GM12878 (cell line): Measurements from ENCODE around the gene FIBCD1. TPM values are rescaled to one million over a fixed set of nuclear protein-coding genes. Genes with fewer than 3 reads are reported as not detected.

Experiments used
- BCL3 ChIP-seq: IDR thresholded peaks from 2 replicates; pipeline ENCODE4 v1.6.1; 2011; ENCODE audit warnings: borderline replicate concordance, low read depth, mild to moderate bottlenecking, moderate library complexity, low read length; ENCODE audit not compliant: insufficient read depth, poor library complexity, severe bottlenecking
- CREM ChIP-seq: IDR thresholded peaks from 2 replicates; pipeline ENCODE4 v1.6.1; 2014; ENCODE audit warnings: antibody characterized with exemption, low read depth
- CUX1 ChIP-seq: IDR thresholded peaks from 2 replicates; pipeline ENCODE4 v1.6.1; 2012; ENCODE audit warnings: improper control_type of control experiment, low read depth, low read length; ENCODE audit not compliant: insufficient replicate concordance
- E4F1 ChIP-seq: fragments of 450-650 bp; IDR thresholded peaks from 2 replicates; pipeline ENCODE4 v1.6.1; 2018; ENCODE audit warnings: borderline replicate concordance, mild to moderate bottlenecking; ENCODE audit not compliant: partially characterized antibody
- ELK1 ChIP-seq: IDR thresholded peaks from 2 replicates; pipeline ENCODE4 v1.6.1; 2012; ENCODE audit warnings: low read depth, low read length, improper control_type of control experiment
- MXI1 ChIP-seq: fragments of 150-350 bp; IDR thresholded peaks from 2 replicates; pipeline ENCODE4 v1.6.1; 2011; ENCODE audit warnings: low read depth, mild to moderate bottlenecking, inconsistent platforms, low read length, improper control_type of control experiment
- NFYB ChIP-seq: IDR thresholded peaks from 2 replicates; pipeline ENCODE4 v1.6.1; 2011; ENCODE audit warnings: low read depth, mild to moderate bottlenecking, low read length, improper control_type of control experiment, moderate library complexity; ENCODE audit not compliant: insufficient read depth
- PAX8 ChIP-seq: fragments of 450-650 bp; IDR thresholded peaks from 2 replicates; pipeline ENCODE4 v1.6.1; 2017; ENCODE audit warnings: mild to moderate bottlenecking, moderate library complexity
- PML ChIP-seq: IDR thresholded peaks from 2 replicates; pipeline ENCODE4 v1.6.1; 2012; ENCODE audit warnings: low read length, inconsistent platforms
- POLR2AphosphoS2 ChIP-seq: IDR thresholded peaks from 2 replicates; pipeline ENCODE4 v1.6.1; 2011; ENCODE audit warnings: low read depth, mild to moderate bottlenecking, low read length, improper control_type of control experiment, moderate library complexity
- RFX5 ChIP-seq: IDR thresholded peaks from 2 replicates; pipeline ENCODE4 v1.6.1; 2011; ENCODE audit warnings: low read depth, low read length, improper control_type of control experiment
- SMAD5 ChIP-seq: IDR thresholded peaks from 2 replicates; pipeline ENCODE4 v1.6.1; 2016; ENCODE audit warnings: antibody characterized with exemption, low read depth
- SUZ12 ChIP-seq: fragments of 200-600 bp; sonication (generic); IDR thresholded peaks from one replicate; pipeline ENCODE4 v1.6.1; 2018; ENCODE audit warnings: antibody characterized with exemption, mild to moderate bottlenecking; ENCODE audit not compliant: unreplicated experiment
- TAF1 ChIP-seq: IDR thresholded peaks from 2 replicates; pipeline ENCODE4 v1.6.1; 2011; ENCODE audit warnings: mild to moderate bottlenecking, low read depth, low read length, borderline replicate concordance
- YY1 ChIP-seq: IDR thresholded peaks from 2 replicates; pipeline ENCODE4 v1.6.1; 2011; ENCODE audit warnings: low read depth, mild to moderate bottlenecking, low read length
- ZBTB4 ChIP-seq: fragments of 450-650 bp; formaldehyde crosslinking; IDR thresholded peaks from 2 replicates; pipeline ENCODE4 v1.4.0; 2022; ENCODE audit warnings: mild to moderate bottlenecking, moderate library complexity
- ZZZ3 ChIP-seq: IDR thresholded peaks from 2 replicates; pipeline ENCODE4 v1.6.1; 2011; ENCODE audit warnings: low read depth; ENCODE audit not compliant: control insufficient read depth, insufficient read length
- polyA plus RNA-seq, 11 experiments: library from polyadenylated mRNA; depleted of rRNA in 4 of 11; unstranded in 6 of 11; stranded (reverse) in 5 of 11; fragments of >200 nt; fragmentation: Nextera tagmentation in 4 of 11; fragmentation: Illumina TruSeq in 1 of 11; extraction: Ambion mirVana in 4 of 11; extraction: Trizol in 1 of 11; gene quantifications; 1 replicate in 1 of 11; 2 replicates in 10 of 11; pipeline versions ENCODE4 v1.2.1 to v1.2.3, GENCODE V29; 2011 to 2016; ENCODE audit warnings: inconsistent platforms in 2 of 11, missing spikeins in 2 of 11, low read depth in 1 of 11
- total RNA-seq, 4 experiments: library from RNA; depleted of rRNA in 3 of 4; stranded (reverse); fragments of >200 nt in 3 of 4; fragmentation: Illumina TruSeq in 1 of 4; extraction: Trizol in 1 of 4; gene quantifications; 2 replicates each; pipeline versions ENCODE4 v1.2.1 to v1.2.3, GENCODE V29; 2013 to 2021

The FIBCD1 gene
- total and polyA plus RNA-seq, 10 of the 15 experiments (the other 5 are each of a cell fraction or from before 2014, with no cell fraction given): 0.04 to 0.95 (median 0.25) TPM; not detected in 6

- no peak for TF ChIP-seq SMAD5
- no peak for TF ChIP-seq SUZ12
- TF ChIP-seq ZZZ3: no peak
- no peak for TF ChIP-seq PAX8
- no peak for TF ChIP-seq CUX1
- no peak for TF ChIP-seq ELK1
- TF ChIP-seq BCL3: no peak
- no peak for TF ChIP-seq MXI1
- no peak for TF ChIP-seq RFX5
- TF ChIP-seq E4F1: no peak
- TF ChIP-seq NFYB: no peak
- no peak for TF ChIP-seq TAF1
- TF ChIP-seq PML: no peak
- no peak for TF ChIP-seq YY1
- TF ChIP-seq CREM: no peak
- TF ChIP-seq ZBTB4 (CRISPR knock-in tag): no peak
- no peak for TF ChIP-seq POLR2AphosphoS2
These were observed 24.0 kb downstream of the FIBCD1 start (continued) for GRCh38 chr9:130915096-130915447.
